ENCODE results near the gene LRMDA.

LRMDA gene

GRCh38 chr10:76274933-76275332 is 843.5 kb downstream of the LRMDA start:
- CTCF ChIA-PET: no interaction called here
- Histone ChIP-seq H3K4me1 (ENCODE audit: control insufficient read depth, insufficient read depth, low read length) (no peaks in the 10 kb centered on the region), H3K36me3 (ENCODE audit: control insufficient read depth in 2 of 2, insufficient read depth in 1 of 2, low read length in 2 of 2) (no peaks in the 10 kb centered on the region), H3K4me3 (ENCODE audit: low read depth, low read length) (no peak overlapping the region), H3K27ac (ENCODE audit: extremely low read depth, low read depth, low read length) (no peak overlapping the region), H3K9me3 (ENCODE audit: control insufficient read depth, insufficient read depth, low read depth, low read length) (no peaks in the 10 kb centered on the region)
- POLR2A ChIA-PET: no interaction called here
- TF ChIP-seq SETDB1 (IDR thresholded peaks at IDR 0.05; ENCODE audit: insufficient read length, low read length) (peak; percentile 35), ZFP3 (tag by site-specific recombination; IDR thresholded peaks at IDR 0.05; ENCODE audit: low read depth) (no peak)

GRCh38 chr10:76278811-76279460 is 847.5 kb downstream of the LRMDA start:
- TF ChIP-seq ZNF19 (tag by site-specific recombination; IDR thresholded peaks at IDR 0.05; ENCODE audit: low read depth) (no peak), ZNF148 (tag by site-specific recombination; IDR thresholded peaks at IDR 0.05; ENCODE audit: borderline replicate concordance) (no peak), ZNF677 (tag by site-specific recombination; IDR thresholded peaks at IDR 0.05) (no peak), ZNF501 (tag by site-specific recombination; IDR thresholded peaks at IDR 0.05) (no peak), HOXC10 (CRISPR knock-in tag; IDR thresholded peaks at IDR 0.05) (no peak), ZNF184 (tag by site-specific recombination; IDR thresholded peaks at IDR 0.05) (no peak), ZNF175 (tag by site-specific recombination; IDR thresholded peaks at IDR 0.05) (no peak), ZNF174 (tag by site-specific recombination; IDR thresholded peaks at IDR 0.05) (no peak)
- H3K27ac ChIP-seq (ENCODE audit: extremely low read depth, low read depth, low read length): no peak overlapping the region
- CTCF ChIA-PET: no interaction called here
- no peak overlapping the region for H3K4me3 ChIP-seq (ENCODE audit: low read depth, low read length)
- POLR2A ChIA-PET: no interaction called here
- no peaks in the 10 kb centered on the region for H3K36me3 ChIP-seq (ENCODE audit: control insufficient read depth in 2 of 2, insufficient read depth in 1 of 2, low read length in 2 of 2)
- peaks cover 10% of the 10 kb centered on the region for H3K4me1 ChIP-seq (ENCODE audit: control insufficient read depth, insufficient read depth, low read length)
- no peaks in the 10 kb centered on the region for H3K9me3 ChIP-seq (ENCODE audit: control insufficient read depth, insufficient read depth, low read depth, low read length)

- ChIA-PET POLR2A (no interaction called here), CTCF (interaction anchor here (0.6 kb wide), 1 partner anchor 708 kb away, joined by 3 read pairs; no protein-coding TSS in a partner anchor)
- Histone ChIP-seq H3K27ac (ENCODE audit: extremely low read depth, low read depth, low read length) (no peak overlapping the region), H3K9me3 (ENCODE audit: control insufficient read depth, insufficient read depth, low read depth, low read length) (no peaks in the 10 kb centered on the region), H3K4me3 (ENCODE audit: low read depth, low read length) (no peak overlapping the region), H3K36me3 (ENCODE audit: control insufficient read depth in 2 of 2, insufficient read depth in 1 of 2, low read length in 2 of 2) (no peaks in the 10 kb centered on the region), H3K4me1 (ENCODE audit: control insufficient read depth, insufficient read depth, low read length) (peaks cover 10% of the 10 kb centered on the region)
- no peak for TF ChIP-seq ZNF664 (tag by site-specific recombination; IDR thresholded peaks at IDR 0.05)
- no peak for TF ChIP-seq HIC1 (tag by site-specific recombination; IDR thresholded peaks at IDR 0.05)
- no peak for TF ChIP-seq PRDM2 (tag by site-specific recombination; IDR thresholded peaks at IDR 0.05; ENCODE audit: borderline replicate concordance)
- TF ChIP-seq KLF17 (tag by site-specific recombination; IDR thresholded peaks at IDR 0.05): no peak
- no peak for TF ChIP-seq ZNF202 (tag by site-specific recombination; IDR thresholded peaks at IDR 0.05; ENCODE audit: borderline replicate concordance)
- TF ChIP-seq HOXA7 (CRISPR knock-in tag; IDR thresholded peaks at IDR 0.05; ENCODE audit: borderline replicate concordance): no peak
- TF ChIP-seq ZNF350 (tag by site-specific recombination; IDR thresholded peaks at IDR 0.05): no peak
- TF ChIP-seq ZNF274 (IDR thresholded peaks at IDR 0.05; ENCODE audit: low read length): no peak
- TF ChIP-seq ZNF274 (tag by site-specific recombination; IDR thresholded peaks at IDR 0.05; ENCODE audit: borderline replicate concordance): no peak
- TF ChIP-seq GLIS2 (tag by site-specific recombination; IDR thresholded peaks at IDR 0.05): no peak
- TF ChIP-seq MYNN (tag by site-specific recombination; IDR thresholded peaks at IDR 0.05; ENCODE audit: borderline replicate concordance): no peak
Observed at GRCh38 chr10:76281659-76282058, 850.2 kb downstream of the LRMDA start.
